ENCODE results near the gene CTF1. TPM values are rescaled to one million over a fixed set of nuclear protein-coding genes. Genes with fewer than 3 reads are reported as not detected.

Gene CTF1
- total RNA-seq, 1 donor from 2014 or later: 3.4 TPM

GRCh38 chr16:30876867-30877266, 19.5 kb upstream of the CTF1 start:
- H3K27me3 Mint-ChIP-seq (ENCODE audit: unreplicated experiment): peaks cover 23% of the 10 kb centered on the region
- no peak for DNase-seq (ENCODE audit: low spot score)
- H3K27ac Mint-ChIP-seq (ENCODE audit: unreplicated experiment): peak overlapping the region; percentile 99
- H3K4me1 Mint-ChIP-seq (ENCODE audit: unreplicated experiment): peaks cover 13% of the 10 kb centered on the region
- H3K9me3 Mint-ChIP-seq (ENCODE audit: unreplicated experiment): no peaks in the 10 kb centered on the region
- H3K36me3 Mint-ChIP-seq (ENCODE audit: low read depth, unreplicated experiment): peaks cover 14% of the 10 kb centered on the region
- no peak for TF ChIP-seq CTCF (IDR thresholded peaks at IDR 0.05; ENCODE audit: unreplicated experiment)
- H3K4me3 Mint-ChIP-seq (ENCODE audit: unreplicated experiment): peak overlapping the region; percentile 96

GRCh38 chr16:30882429-30883310, 13.7 kb upstream of the CTF1 start:
- H3K9me3 Mint-ChIP-seq (ENCODE audit: unreplicated experiment): no peaks in the 10 kb centered on the region
- peak overlapping the region; percentile 62 for H3K4me3 Mint-ChIP-seq (ENCODE audit: unreplicated experiment)
- H3K27ac Mint-ChIP-seq (ENCODE audit: unreplicated experiment): no peak overlapping the region
- H3K4me1 Mint-ChIP-seq (ENCODE audit: unreplicated experiment): peaks cover 9% of the 10 kb centered on the region
- peaks cover 25% of the 10 kb centered on the region for H3K36me3 Mint-ChIP-seq (ENCODE audit: low read depth, unreplicated experiment)
- TF ChIP-seq CTCF (IDR thresholded peaks at IDR 0.05; ENCODE audit: unreplicated experiment): no peak
- peaks cover 16% of the 10 kb centered on the region for H3K27me3 Mint-ChIP-seq (ENCODE audit: unreplicated experiment)
- no peak for DNase-seq (ENCODE audit: low spot score)

GRCh38 chr16:30884760-30885159, 11.7 kb upstream of the CTF1 start:
- no peak for TF ChIP-seq CTCF (IDR thresholded peaks at IDR 0.05; ENCODE audit: unreplicated experiment)
- peaks cover 28% of the 10 kb centered on the region for H3K36me3 Mint-ChIP-seq (ENCODE audit: low read depth, unreplicated experiment)
- H3K4me1 Mint-ChIP-seq (ENCODE audit: unreplicated experiment): peaks cover 9% of the 10 kb centered on the region
- H3K4me3 Mint-ChIP-seq (ENCODE audit: unreplicated experiment): peak overlapping the region; percentile 51
- peaks cover 13% of the 10 kb centered on the region for H3K27me3 Mint-ChIP-seq (ENCODE audit: unreplicated experiment)
- no peak for DNase-seq (ENCODE audit: low spot score)
- no peaks in the 10 kb centered on the region for H3K9me3 Mint-ChIP-seq (ENCODE audit: unreplicated experiment)
- peak overlapping the region; percentile 25 for H3K27ac Mint-ChIP-seq (ENCODE audit: unreplicated experiment)

- peak overlapping the region; percentile 25 for H3K27ac Mint-ChIP-seq (ENCODE audit: unreplicated experiment)
Observed at GRCh38 chr16:30885196-30885595, 11.2 kb upstream of the CTF1 start.

More at GRCh38 chr16:30885196-30885595, 11.2 kb upstream of the CTF1 start:
- peaks cover 15% of the 10 kb centered on the region for H3K27me3 Mint-ChIP-seq (ENCODE audit: unreplicated experiment)
- DNase-seq (ENCODE audit: low spot score): no peak
- H3K9me3 Mint-ChIP-seq (ENCODE audit: unreplicated experiment): no peaks in the 10 kb centered on the region
- TF ChIP-seq CTCF (IDR thresholded peaks at IDR 0.05; ENCODE audit: unreplicated experiment): no peak
- peaks cover 32% of the 10 kb centered on the region for H3K36me3 Mint-ChIP-seq (ENCODE audit: low read depth, unreplicated experiment)
- H3K4me1 Mint-ChIP-seq (ENCODE audit: unreplicated experiment): peaks cover 9% of the 10 kb centered on the region
- peak overlapping the region; percentile 51 for H3K4me3 Mint-ChIP-seq (ENCODE audit: unreplicated experiment)
